Activated T-helper 2 cell treated with anti-CD3 and anti-CD28 coated beads, Interferon-gamma antibody, Interleukin-2, Interleukin-4, amounts not matched to agents 10 μg/mL and 5 μg/mL and 100 μg/mL, durations not matched to agents 14 hours and 24 hours and 36 hours (primary cell): Measurements from ENCODE around the gene HTRA3. TPM values are rescaled to one million over a fixed set of nuclear protein-coding genes. Genes with fewer than 3 reads are reported as not detected.

Source experiments
- DNase-seq: peaks from one replicate; pipeline ENCODE4 v3.0.0; 2021; ENCODE audit warnings: low spot score
- H3K27ac Mint-ChIP-seq: one replicate; pipeline ENCODE4 v1.8.0; 2021; ENCODE audit warnings: mixed read lengths
- H3K27me3 Mint-ChIP-seq: one replicate; pipeline ENCODE4 v1.8.0; 2021; ENCODE audit warnings: low read depth, mixed read lengths
- H3K36me3 Mint-ChIP-seq: one replicate; pipeline ENCODE4 v1.8.0; 2021; ENCODE audit warnings: low read depth, mixed read lengths
- H3K4me1 Mint-ChIP-seq: one replicate; pipeline ENCODE4 v1.8.0; 2021; ENCODE audit warnings: low read depth, mixed read lengths
- H3K4me3 Mint-ChIP-seq: one replicate; pipeline ENCODE4 v1.8.0; 2021; ENCODE audit warnings: low read depth, mild to moderate bottlenecking, moderate library complexity, mixed read lengths
- H3K9me3 Mint-ChIP-seq: one replicate; pipeline ENCODE4 v1.8.0; 2021; ENCODE audit warnings: mixed read lengths
- intact Hi-C: fragments of 100-400 bp; cut with micrococcal nuclease; formaldehyde crosslinking; loops from one replicate; pipeline ENCODE4 v1.15.1; 2023
- total RNA-seq: library from RNA; stranded (reverse); gene quantifications from 2 replicates; pipeline ENCODE4 v1.2.3, GENCODE V29; 2022

HTRA3 gene
- total RNA-seq, 1 donor from 2014 or later = 0.23 TPM

- Mint-ChIP-seq H3K27me3 (no peaks in the 10 kb centered on the region), H3K27ac (no peak overlapping the region), H3K4me1 (no peaks in the 10 kb centered on the region), H3K9me3 (no peaks in the 10 kb centered on the region), H3K36me3 (no peaks in the 10 kb centered on the region), H3K4me3 (no peak overlapping the region)
- intact Hi-C loops = no loop called here
- no peak for DNase-seq
These were observed 47.4 kb downstream of the HTRA3 start for GRCh38 chr4:8316911-8317351.

- DNase-seq = no peak
- Mint-ChIP-seq H3K27me3 (no peaks in the 10 kb centered on the region), H3K27ac (no peak overlapping the region), H3K4me1 (no peaks in the 10 kb centered on the region), H3K4me3 (no peak overlapping the region), H3K36me3 (no peaks in the 10 kb centered on the region), H3K9me3 (no peaks in the 10 kb centered on the region)
- intact Hi-C loops = no loop called here
These were observed 47.9 kb downstream of the HTRA3 start for GRCh38 chr4:8317474-8317873.

GRCh38 chr4:8318509-8318908, 49.0 kb downstream of the HTRA3 start:
- intact Hi-C loops = no loop called here
- Mint-ChIP-seq H3K27me3 (no peaks in the 10 kb centered on the region), H3K27ac (no peak overlapping the region), H3K4me3 (no peak overlapping the region), H3K9me3 (no peaks in the 10 kb centered on the region), H3K36me3 (no peaks in the 10 kb centered on the region), H3K4me1 (no peaks in the 10 kb centered on the region)
- DNase-seq = no peak

- no peaks in the 10 kb centered on the region for H3K36me3 Mint-ChIP-seq
- no peaks in the 10 kb centered on the region for H3K27me3 Mint-ChIP-seq
- DNase-seq = no peak
- no peaks in the 10 kb centered on the region for H3K9me3 Mint-ChIP-seq
- H3K4me3 Mint-ChIP-seq = no peak overlapping the region
- no peak overlapping the region for H3K27ac Mint-ChIP-seq
- intact Hi-C loops = no loop called here
- no peaks in the 10 kb centered on the region for H3K4me1 Mint-ChIP-seq
These were observed 49.5 kb downstream of the HTRA3 start for GRCh38 chr4:8319061-8319460.

- no peak for DNase-seq
- Mint-ChIP-seq H3K27me3 (no peaks in the 10 kb centered on the region), H3K36me3 (no peaks in the 10 kb centered on the region), H3K27ac (no peak overlapping the region), H3K4me3 (no peak overlapping the region), H3K9me3 (no peaks in the 10 kb centered on the region), H3K4me1 (no peaks in the 10 kb centered on the region)
- intact Hi-C loops = no loop called here
These were observed 50.3 kb downstream of the HTRA3 start for GRCh38 chr4:8319731-8320385.

- Mint-ChIP-seq H3K36me3 (no peaks in the 10 kb centered on the region), H3K4me3 (no peak overlapping the region), H3K27ac (no peak overlapping the region), H3K27me3 (no peaks in the 10 kb centered on the region), H3K4me1 (no peaks in the 10 kb centered on the region), H3K9me3 (no peaks in the 10 kb centered on the region)
- DNase-seq = no peak
- intact Hi-C loops = no loop called here
These were observed 50.8 kb downstream of the HTRA3 start for GRCh38 chr4:8320386-8320750.

- Mint-ChIP-seq H3K36me3 (no peaks in the 10 kb centered on the region), H3K4me3 (no peak overlapping the region), H3K27ac (no peak overlapping the region), H3K4me1 (no peaks in the 10 kb centered on the region), H3K27me3 (no peaks in the 10 kb centered on the region), H3K9me3 (no peaks in the 10 kb centered on the region)
- intact Hi-C loops = no loop called here
- DNase-seq = no peak
These were observed 51.7 kb downstream of the HTRA3 start for GRCh38 chr4:8321220-8321619.

GRCh38 chr4:8321771-8322170, 52.2 kb downstream of the HTRA3 start:
- Mint-ChIP-seq H3K27ac (no peak overlapping the region), H3K9me3 (no peaks in the 10 kb centered on the region), H3K4me3 (no peak overlapping the region), H3K4me1 (no peaks in the 10 kb centered on the region), H3K36me3 (no peaks in the 10 kb centered on the region), H3K27me3 (no peaks in the 10 kb centered on the region)
- intact Hi-C loops = no loop called here
- DNase-seq = no peak

- H3K27ac Mint-ChIP-seq = no peak overlapping the region
- no peaks in the 10 kb centered on the region for H3K27me3 Mint-ChIP-seq
- DNase-seq = no peak
- no peaks in the 10 kb centered on the region for H3K9me3 Mint-ChIP-seq
- no peak overlapping the region for H3K4me3 Mint-ChIP-seq
- no peaks in the 10 kb centered on the region for H3K4me1 Mint-ChIP-seq
- intact Hi-C loops = no loop called here
- no peaks in the 10 kb centered on the region for H3K36me3 Mint-ChIP-seq
These were observed 53.5 kb downstream of the HTRA3 start for GRCh38 chr4:8322794-8323704.

- Mint-ChIP-seq H3K4me3 (no peak overlapping the region), H3K36me3 (no peaks in the 10 kb centered on the region), H3K27me3 (no peaks in the 10 kb centered on the region), H3K9me3 (no peaks in the 10 kb centered on the region), H3K27ac (no peak overlapping the region), H3K4me1 (no peaks in the 10 kb centered on the region)
- intact Hi-C loops = no loop called here
- no peak for DNase-seq
These were observed 54.5 kb downstream of the HTRA3 start for GRCh38 chr4:8323947-8324555.

- Mint-ChIP-seq H3K27ac (no peak overlapping the region), H3K4me1 (no peaks in the 10 kb centered on the region), H3K9me3 (no peaks in the 10 kb centered on the region), H3K4me3 (no peak overlapping the region), H3K27me3 (no peaks in the 10 kb centered on the region), H3K36me3 (no peaks in the 10 kb centered on the region)
- DNase-seq = no peak
- intact Hi-C loops = no loop called here
These were observed 55.2 kb downstream of the HTRA3 start for GRCh38 chr4:8324640-8325239.

GRCh38 chr4:8325291-8325973, 55.9 kb downstream of the HTRA3 start:
- H3K36me3 Mint-ChIP-seq = no peaks in the 10 kb centered on the region
- no peak for DNase-seq
- H3K4me1 Mint-ChIP-seq = no peaks in the 10 kb centered on the region
- no peak overlapping the region for H3K27ac Mint-ChIP-seq
- H3K9me3 Mint-ChIP-seq = no peaks in the 10 kb centered on the region
- no peak overlapping the region for H3K4me3 Mint-ChIP-seq
- intact Hi-C loops = no loop called here
- no peaks in the 10 kb centered on the region for H3K27me3 Mint-ChIP-seq
